Measurements from ENCODE around the gene TMC7.

GRCh38 chr16:19105891-19106624, 122.3 kb downstream of the TMC7 start:
- no peak for TF ChIP-seq CTCF (conservative IDR thresholded peaks at IDR 0.05)
- no peak for TF ChIP-seq EZH2 (IDR thresholded peaks at IDR 0.05; ENCODE audit: low read depth)

Measured in PC-9 (cell line).